Adrenal gland (tissue), 12 donors: Measurements from ENCODE around the gene MAML3. TPM values are rescaled to one million over a fixed set of nuclear protein-coding genes. Genes with fewer than 3 reads are reported as not detected.

Experiments
- DNase-seq, 7 donors: peaks; one replicate each; pipeline ENCODE4 v3.0.0-alpha.2; 2019 to 2020
- H3K27ac ChIP-seq, 5 donors: fragments of 200-600 bp; sonication (generic) in 4 of 5; 1 replicate in 3 of 5; 2 replicates in 2 of 5; pipeline versions ENCODE4 v1.5.1 to v1.8.0; 2016 to 2020; ENCODE audit warnings: mild to moderate bottlenecking in 1 of 5
- H3K27me3 ChIP-seq: fragments of 200-600 bp; 2 replicates; pipeline ENCODE4 v1.8.0; 2021
- H3K36me3 ChIP-seq, 2 donors: fragments of 200-600 bp; replicated peaks in 1 of 2; 1 replicate in 1 of 2; 2 replicates in 1 of 2; pipeline versions ENCODE4 v1.5.1 to v1.8.0; 2018 to 2022
- H3K4me1 ChIP-seq, 2 donors: fragments of 200-600 bp; replicated peaks in 1 of 2; 1 replicate in 1 of 2; 2 replicates in 1 of 2; pipeline versions ENCODE4 v1.5.1 to v1.8.0; 2018 to 2021
- H3K4me3 ChIP-seq, 4 donors: fragments of 200-600 bp; sonication (generic) in 3 of 4; one replicate each; pipeline ENCODE4 v1.5.1; 2016 to 2018
- H3K9me3 ChIP-seq, 3 donors: fragments of 200-600 bp; sonication (generic) in 1 of 3; replicated peaks in 1 of 3; 1 replicate in 2 of 3; 2 replicates in 1 of 3; pipeline versions ENCODE4 v1.5.1 to v1.8.0; 2016 to 2021
- CTCF ChIP-seq, 6 experiments: fragments of 450-650 bp in 4 of 6; fragments of 200-600 bp in 2 of 6; sonication (generic) in 1 of 6; IDR thresholded peaks; 1 replicate in 5 of 6; 2 replicates in 1 of 6; pipeline versions ENCODE4 v1.5.1 to v1.8.0; 2016 to 2021; ENCODE audit warnings: antibody characterized with exemption in 6 of 6, mild to moderate bottlenecking in 2 of 6, moderate library complexity in 1 of 6
- POLR2A ChIP-seq, 2 donors: fragments of 450-650 bp; IDR thresholded peaks; one replicate each; pipeline ENCODE4 v1.6.1; 2017; ENCODE audit warnings: antibody characterized with exemption in 2 of 2, mild to moderate bottlenecking in 2 of 2, moderate library complexity in 1 of 2
- WGBS, 4 donors: extraction: QIAGEN DNeasy Blood & Tissue Kit in 2 of 4; methylation state at CpG; one replicate each; pipeline versions ENCODE4 v1.1.5 to v1.1.7; 2013 to 2017; 5-methylcytosine and 5-hydroxymethylcytosine counted together
- intact Hi-C, 2 donors: fragments of 100-400 bp; cut with DNase I; formaldehyde crosslinking; loops; one replicate each; pipeline versions ENCODE4 v1.14.1 to v1.15.0; 2022 to 2023
- polyA plus RNA-seq, 3 donors: library from polyadenylated mRNA; stranded (reverse); fragments of 200-250 nt in 2 of 3; fragments of 350-450 nt in 1 of 3; fragmentation: Illumina TruSeq in 1 of 3; extraction: RNeasy Lipid Tissue Mini Kit (QIAGEN cat#74804) in 1 of 3; gene quantifications; one replicate each; pipeline ENCODE4 v1.2.3, GENCODE V29; 2013 to 2014
- total RNA-seq, 9 donors: library from RNA; depleted of rRNA in 4 of 9; stranded (reverse); fragments of >200 nt in 4 of 9; fragments of 120-200 nt in 1 of 9; fragmentation: NEBNext Ultra II Directional in 1 of 9; extraction: Animal tissue kit (Norgen Biotek cat#: 25700) in 1 of 9; gene quantifications; one replicate each; pipeline versions ENCODE4 v1.1.0 to v1.2.4, GENCODE V29; 2013 to 2023
- donor health status: healthy with polysubstance abuse.
- donor health status: Bipolar disorder and iron deficiency.
- donor health status: DM: yes; HTN: yes; CAD: no.
- donor health status: DM: no; HTN: no; CAD: no.
- donor health status: DM: no; HTN: no; CAD: no.
- donor health status: DM: yes; HTN: yes; CAD: no.

Gene MAML3
- total and polyA plus RNA-seq, 12 donors: 2.0 to 15.9 (median 8.4) TPM

GRCh38 chr4:140141210-140141835, 12.7 kb downstream of the MAML3 start:
- Histone ChIP-seq H3K27ac (no peak overlapping the region), H3K27me3 (no peaks in the 10 kb centered on the region), H3K4me3 (no peak overlapping the region), H3K36me3 (no peaks in the 10 kb centered on the region), H3K9me3 (no peaks in the 10 kb centered on the region), H3K4me1 (peaks cover 0 to 2% of the 10 kb centered on the region in 2 donors)
- WGBS, 4 donors: 76 to 85% (median 78%) methylated on average over 4 of the region's 4 CpGs
- intact Hi-C loops: loop anchor here in 1 of 2 donors (10.0 kb wide), 1 partner anchor 407 kb away; no protein-coding TSS in a partner anchor
- no peak for TF ChIP-seq CTCF (IDR thresholded peaks at IDR 0.05)
- no peak for TF ChIP-seq POLR2A (IDR thresholded peaks at IDR 0.05)
- no peak for DNase-seq

- no peak for DNase-seq
- intact Hi-C loops: loop anchor here in 1 of 2 donors (10.0 kb wide), 1 partner anchor 406 kb away; no protein-coding TSS in a partner anchor
- no peaks in the 10 kb centered on the region for H3K27me3 ChIP-seq
- H3K9me3 ChIP-seq: no peaks in the 10 kb centered on the region
- no peak for TF ChIP-seq POLR2A (IDR thresholded peaks at IDR 0.05)
- TF ChIP-seq CTCF (IDR thresholded peaks at IDR 0.05): no peak
- no peaks in the 10 kb centered on the region for H3K36me3 ChIP-seq
- H3K4me3 ChIP-seq: no peak overlapping the region
- peaks cover 0 to 4% of the 10 kb centered on the region in 2 donors for H3K4me1 ChIP-seq
- 88 to 100% (median 95%) methylated on average over 3 of the region's 3 CpGs for WGBS, 4 donors
- no peak overlapping the region for H3K27ac ChIP-seq
These were observed 13.4 kb downstream of the MAML3 start for GRCh38 chr4:140140566-140140965.

- WGBS, 4 donors: 90 to 94% (median 92%) methylated on average over 6 of the region's 6 CpGs
- intact Hi-C loops: loop anchor here in 1 of 2 donors (10.0 kb wide), 1 partner anchor 84 kb away; no protein-coding TSS in a partner anchor
- TF ChIP-seq CTCF (IDR thresholded peaks at IDR 0.05): no peak
- no peak for TF ChIP-seq POLR2A (IDR thresholded peaks at IDR 0.05)
- no peak for DNase-seq
- Histone ChIP-seq H3K27me3 (no peaks in the 10 kb centered on the region), H3K4me1 (peaks cover 0 to 4% of the 10 kb centered on the region in 2 donors), H3K9me3 (no peaks in the 10 kb centered on the region), H3K4me3 (no peak overlapping the region), H3K36me3 (no peaks in the 10 kb centered on the region), H3K27ac (no peak overlapping the region)
These were observed 15.6 kb downstream of the MAML3 start for GRCh38 chr4:140138428-140138827.

GRCh38 chr4:140137671-140138070, 16.3 kb downstream of the MAML3 start:
- H3K4me1 ChIP-seq: peaks cover 0 to 4% of the 10 kb centered on the region in 2 donors
- intact Hi-C loops: loop anchor here in 1 of 2 donors (10.0 kb wide), 1 partner anchor 83 kb away; no protein-coding TSS in a partner anchor
- no peak overlapping the region for H3K4me3 ChIP-seq

More at GRCh38 chr4:140137671-140138070, 16.3 kb downstream of the MAML3 start:
- Histone ChIP-seq H3K36me3 (no peaks in the 10 kb centered on the region), H3K27me3 (no peaks in the 10 kb centered on the region), H3K9me3 (no peaks in the 10 kb centered on the region), H3K27ac (no peak overlapping the region)
- 67 to 84% (median 71%) methylated on average over 3 of the region's 3 CpGs for WGBS, 4 donors
- DNase-seq: no peak
- TF ChIP-seq POLR2A (IDR thresholded peaks at IDR 0.05) (no peak), CTCF (IDR thresholded peaks at IDR 0.05) (no peak)
